Neural cell (in vitro differentiated cells): Measurements from ENCODE around the gene MED27. TPM values are rescaled to one million over a fixed set of nuclear protein-coding genes. Genes with fewer than 3 reads are reported as not detected.

Experiments
- H2AFZ ChIP-seq: fragments of 200-600, 300-800 bp; sonication (generic), shearing (Covaris generic); 2 replicates; pipeline ENCODE4 v1.6.0; 2014; ENCODE audit warnings: low read depth, mild to moderate bottlenecking, antibody characterized with exemption, low read length, moderate library complexity
- H3F3A ChIP-seq: fragments of 200-600 bp; shearing (Covaris generic); 2 replicates; pipeline ENCODE4 v1.6.1; 2016; ENCODE audit warnings: mild to moderate bottlenecking, moderate library complexity, mixed read lengths, antibody characterized with exemption, low read length; ENCODE audit not compliant: insufficient read depth, poor library complexity, severe bottlenecking
- H3K27ac ChIP-seq: fragments of 200-600, 300-800 bp; sonication (generic), shearing (Covaris generic); 2 replicates; pipeline ENCODE4 v1.5.1; 2014; ENCODE audit warnings: mild to moderate bottlenecking, low read length, moderate library complexity
- H3K27me3 ChIP-seq: fragments of 300-800, 200-600 bp; sonication (generic), shearing (Covaris generic); 2 replicates; pipeline ENCODE4 v1.6.0; 2014; ENCODE audit warnings: mild to moderate bottlenecking, low read depth, low read length, moderate library complexity; ENCODE audit not compliant: insufficient read depth
- H3K36me3 ChIP-seq: fragments of 300-800, 200-600 bp; sonication (generic), shearing (Covaris generic); 2 replicates; pipeline ENCODE4 v1.5.1; 2014; ENCODE audit warnings: mild to moderate bottlenecking, antibody characterized with exemption, low read length, moderate library complexity; ENCODE audit not compliant: insufficient read depth
- H3K4me2 ChIP-seq: fragments of 300-800, 200-600 bp; sonication (generic), shearing (Covaris generic); 2 replicates; pipeline ENCODE4 v1.6.0; 2014; ENCODE audit warnings: mild to moderate bottlenecking, low read length
- H3K4me3 ChIP-seq: fragments of 300-800, 200-600 bp; sonication (generic), shearing (Covaris generic); 2 replicates; pipeline ENCODE4 v1.5.1; 2014; ENCODE audit warnings: mild to moderate bottlenecking, low read length, moderate library complexity
- H3K79me2 ChIP-seq: fragments of 200-600 bp; shearing (Covaris generic); replicated peaks from 2 replicates; pipeline ENCODE4 v1.6.0; 2014; ENCODE audit warnings: mild to moderate bottlenecking, low read length, moderate library complexity; ENCODE audit not compliant: insufficient read depth
- H3K9ac ChIP-seq: fragments of 300-800, 200-600 bp; sonication (generic), shearing (Covaris generic); 2 replicates; pipeline ENCODE4 v1.6.1; 2016; ENCODE audit warnings: mild to moderate bottlenecking, low read length, mixed read lengths
- H3K9me2 ChIP-seq: fragments of 200-600 bp; shearing (Covaris generic); 2 replicates; pipeline ENCODE4 v1.6.1; 2016; ENCODE audit warnings: mild to moderate bottlenecking, low read length, mixed read lengths; ENCODE audit not compliant: insufficient read depth
- H3K9me3 ChIP-seq: fragments of 200-600, 300-800 bp; sonication (generic), shearing (Covaris generic); 2 replicates; pipeline ENCODE4 v1.6.1; 2016; ENCODE audit warnings: mild to moderate bottlenecking, mixed run types, low read length, moderate library complexity, mixed read lengths
- H4K20me1 ChIP-seq: fragments of 200-600 bp; shearing (Covaris generic); 2 replicates; pipeline ENCODE4 v1.6.1; 2016; ENCODE audit warnings: mild to moderate bottlenecking, mixed run types; ENCODE audit not compliant: insufficient read depth
- EP300 ChIP-seq: fragments of 450-650 bp; conservative IDR thresholded peaks from 2 replicates; pipeline ENCODE4 v1.6.1; 2014; ENCODE audit warnings: antibody characterized with exemption, mild to moderate bottlenecking, moderate library complexity; ENCODE audit not compliant: poor library complexity, severe bottlenecking
- EZH2 ChIP-seq: fragments of 200-600, 300-800 bp; shearing (Covaris generic), sonication (generic); IDR thresholded peaks from 2 replicates; pipeline ENCODE4 v1.6.1; 2014; ENCODE audit warnings: antibody characterized with exemption, low read length, borderline replicate concordance, mild to moderate bottlenecking; ENCODE audit not compliant: insufficient read depth, poor library complexity, severe bottlenecking
- MXI1 ChIP-seq: fragments of 450-650 bp; conservative IDR thresholded peaks from 2 replicates; pipeline ENCODE4 v1.6.1; 2014; ENCODE audit warnings: antibody characterized with exemption, mild to moderate bottlenecking; ENCODE audit not compliant: poor library complexity, severe bottlenecking
- POLR2AphosphoS5 ChIP-seq: IDR thresholded peaks from 2 replicates; pipeline ENCODE4 v1.6.1; 2012
- RAD21 ChIP-seq: fragments of 450-650 bp; conservative IDR thresholded peaks from 2 replicates; pipeline ENCODE4 v1.6.1; 2014; ENCODE audit warnings: antibody characterized with exemption, mild to moderate bottlenecking, moderate library complexity
- SMC3 ChIP-seq: fragments of 450-650 bp; conservative IDR thresholded peaks from 2 replicates; pipeline ENCODE4 v1.6.1; 2014; ENCODE audit warnings: antibody characterized with exemption, mild to moderate bottlenecking, moderate library complexity; ENCODE audit not compliant: poor library complexity
- TAF1 ChIP-seq: IDR thresholded peaks from 2 replicates; pipeline ENCODE4 v1.6.1; 2012; ENCODE audit warnings: low read depth
- polyA plus RNA-seq: library from polyadenylated mRNA; depleted of rRNA; stranded (reverse); fragments of >200 nt; gene quantifications from 2 replicates; pipeline ENCODE4 v1.2.3, GENCODE V29; 2014
- TF ChIP-seq, protein P1 (sequence below): IDR thresholded peaks from 2 replicates; pipeline ENCODE4 v1.6.1; 2012; ENCODE audit warnings: borderline replicate concordance
- TF ChIP-seq, protein P2 (sequence below): fragments of 450-650 bp; IDR thresholded peaks from 2 replicates; pipeline ENCODE4 v1.5.1; 2014; ENCODE audit warnings: antibody characterized with exemption, mild to moderate bottlenecking, moderate library complexity; ENCODE audit not compliant: poor library complexity, severe bottlenecking

MED27 gene
- polyA plus RNA-seq, 1 donor from 2014 or later, result 7.5 TPM

DNA sequence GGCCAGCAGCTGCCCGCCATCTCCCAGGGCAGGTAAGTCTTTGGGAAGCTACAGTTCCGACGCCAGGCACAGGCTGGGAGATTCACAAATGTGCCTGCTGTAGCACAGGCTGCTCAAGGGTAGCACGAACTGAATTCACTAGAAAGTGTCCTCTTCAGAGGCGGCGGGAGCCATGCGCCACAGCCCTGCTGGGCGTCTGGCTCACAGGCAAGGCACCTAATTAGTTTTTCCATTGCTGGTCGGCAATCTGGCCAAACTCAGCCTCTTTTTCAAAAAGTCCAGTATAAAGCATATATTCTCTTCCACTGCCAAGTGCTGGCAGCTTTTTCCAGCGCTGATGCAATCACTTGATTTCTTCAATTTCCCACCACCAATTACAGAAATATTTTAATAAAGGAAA is 210.9 kb downstream of the MED27 start:
- no peaks in the 10 kb centered on the region for H3K27me3 ChIP-seq

DNA sequence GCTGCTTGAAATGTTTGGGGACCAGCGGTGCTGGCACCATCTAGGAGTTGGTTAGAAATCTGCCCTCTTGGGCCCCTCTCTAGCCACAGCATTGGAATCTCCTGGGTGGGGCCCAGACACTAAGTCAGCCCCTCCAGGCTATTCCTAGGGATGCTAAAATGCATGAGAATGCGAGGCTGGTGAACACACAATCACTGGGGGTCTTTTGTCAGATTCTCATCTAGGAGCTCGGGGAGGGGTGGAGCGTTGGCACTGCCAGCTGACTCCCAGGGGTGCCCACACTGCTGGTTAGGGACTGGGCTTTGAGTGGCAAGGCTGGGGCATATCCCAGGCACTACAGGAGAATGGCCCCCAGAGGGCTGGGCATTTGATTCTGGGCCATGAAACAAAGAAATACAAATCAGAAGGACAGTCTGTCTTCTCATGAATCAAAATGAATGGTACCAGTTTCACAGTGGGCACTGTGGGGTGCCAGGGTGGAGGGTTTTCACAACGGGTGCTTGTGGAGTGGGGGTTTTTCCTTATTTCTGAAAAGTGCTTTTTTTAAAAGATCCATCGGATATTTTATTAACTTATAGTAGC is 212.0 kb downstream of the MED27 start:
- Histone ChIP-seq H3K9me3 (no peaks in the 10 kb centered on the region), H3K36me3 (no peaks in the 10 kb centered on the region), H4K20me1 (no peaks in the 10 kb centered on the region), H3K9ac (no peak overlapping the region), H3K79me2 (no peaks in the 10 kb centered on the region), H3K27ac (no peak overlapping the region), H3K4me3 (no peak overlapping the region), H2AFZ (no peak overlapping the region), H3K27me3 (no peaks in the 10 kb centered on the region), H3K4me2 (no peak overlapping the region), H3K9me2 (no peaks in the 10 kb centered on the region), H3F3A (no peaks in the 10 kb centered on the region)
- TF ChIP-seq, protein P1, sequence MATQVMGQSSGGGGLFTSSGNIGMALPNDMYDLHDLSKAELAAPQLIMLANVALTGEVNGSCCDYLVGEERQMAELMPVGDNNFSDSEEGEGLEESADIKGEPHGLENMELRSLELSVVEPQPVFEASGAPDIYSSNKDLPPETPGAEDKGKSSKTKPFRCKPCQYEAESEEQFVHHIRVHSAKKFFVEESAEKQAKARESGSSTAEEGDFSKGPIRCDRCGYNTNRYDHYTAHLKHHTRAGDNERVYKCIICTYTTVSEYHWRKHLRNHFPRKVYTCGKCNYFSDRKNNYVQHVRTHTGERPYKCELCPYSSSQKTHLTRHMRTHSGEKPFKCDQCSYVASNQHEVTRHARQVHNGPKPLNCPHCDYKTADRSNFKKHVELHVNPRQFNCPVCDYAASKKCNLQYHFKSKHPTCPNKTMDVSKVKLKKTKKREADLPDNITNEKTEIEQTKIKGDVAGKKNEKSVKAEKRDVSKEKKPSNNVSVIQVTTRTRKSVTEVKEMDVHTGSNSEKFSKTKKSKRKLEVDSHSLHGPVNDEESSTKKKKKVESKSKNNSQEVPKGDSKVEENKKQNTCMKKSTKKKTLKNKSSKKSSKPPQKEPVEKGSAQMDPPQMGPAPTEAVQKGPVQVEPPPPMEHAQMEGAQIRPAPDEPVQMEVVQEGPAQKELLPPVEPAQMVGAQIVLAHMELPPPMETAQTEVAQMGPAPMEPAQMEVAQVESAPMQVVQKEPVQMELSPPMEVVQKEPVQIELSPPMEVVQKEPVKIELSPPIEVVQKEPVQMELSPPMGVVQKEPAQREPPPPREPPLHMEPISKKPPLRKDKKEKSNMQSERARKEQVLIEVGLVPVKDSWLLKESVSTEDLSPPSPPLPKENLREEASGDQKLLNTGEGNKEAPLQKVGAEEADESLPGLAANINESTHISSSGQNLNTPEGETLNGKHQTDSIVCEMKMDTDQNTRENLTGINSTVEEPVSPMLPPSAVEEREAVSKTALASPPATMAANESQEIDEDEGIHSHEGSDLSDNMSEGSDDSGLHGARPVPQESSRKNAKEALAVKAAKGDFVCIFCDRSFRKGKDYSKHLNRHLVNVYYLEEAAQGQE, result no peak
- no peak for TF ChIP-seq EZH2
- TF ChIP-seq TAF1, result no peak
- no peak for TF ChIP-seq POLR2AphosphoS5
- no peak for TF ChIP-seq EP300
- TF ChIP-seq RAD21, result no peak
- TF ChIP-seq, protein P2, sequence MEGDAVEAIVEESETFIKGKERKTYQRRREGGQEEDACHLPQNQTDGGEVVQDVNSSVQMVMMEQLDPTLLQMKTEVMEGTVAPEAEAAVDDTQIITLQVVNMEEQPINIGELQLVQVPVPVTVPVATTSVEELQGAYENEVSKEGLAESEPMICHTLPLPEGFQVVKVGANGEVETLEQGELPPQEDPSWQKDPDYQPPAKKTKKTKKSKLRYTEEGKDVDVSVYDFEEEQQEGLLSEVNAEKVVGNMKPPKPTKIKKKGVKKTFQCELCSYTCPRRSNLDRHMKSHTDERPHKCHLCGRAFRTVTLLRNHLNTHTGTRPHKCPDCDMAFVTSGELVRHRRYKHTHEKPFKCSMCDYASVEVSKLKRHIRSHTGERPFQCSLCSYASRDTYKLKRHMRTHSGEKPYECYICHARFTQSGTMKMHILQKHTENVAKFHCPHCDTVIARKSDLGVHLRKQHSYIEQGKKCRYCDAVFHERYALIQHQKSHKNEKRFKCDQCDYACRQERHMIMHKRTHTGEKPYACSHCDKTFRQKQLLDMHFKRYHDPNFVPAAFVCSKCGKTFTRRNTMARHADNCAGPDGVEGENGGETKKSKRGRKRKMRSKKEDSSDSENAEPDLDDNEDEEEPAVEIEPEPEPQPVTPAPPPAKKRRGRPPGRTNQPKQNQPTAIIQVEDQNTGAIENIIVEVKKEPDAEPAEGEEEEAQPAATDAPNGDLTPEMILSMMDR, result no peak
- no peak for TF ChIP-seq MXI1
- no peak for TF ChIP-seq SMC3

More for the DNA sequence above, 210.9 kb downstream of the MED27 start:
- no peaks in the 10 kb centered on the region for H3K79me2 ChIP-seq
- no peak overlapping the region for H3K4me3 ChIP-seq
- no peak overlapping the region for H2AFZ ChIP-seq
- H3K27ac ChIP-seq, result no peak overlapping the region
- H3K4me2 ChIP-seq, result no peak overlapping the region
- no peaks in the 10 kb centered on the region for H4K20me1 ChIP-seq
- no peaks in the 10 kb centered on the region for H3F3A ChIP-seq
- H3K36me3 ChIP-seq, result no peaks in the 10 kb centered on the region
- no peak overlapping the region for H3K9ac ChIP-seq
- H3K9me3 ChIP-seq, result no peaks in the 10 kb centered on the region
- no peaks in the 10 kb centered on the region for H3K9me2 ChIP-seq
- no peak for TF ChIP-seq TAF1
- TF ChIP-seq POLR2AphosphoS5, result no peak
- no peak for TF ChIP-seq EP300
- no peak for TF ChIP-seq RAD21
- TF ChIP-seq, protein P1, result no peak
